GM18858 (cell line): ENCODE results near the gene IL4I1.
"Not testable (repeated sequence)": the region's sequence is repeated elsewhere in the genome, so short reads cannot be mapped to it uniquely, and the experiment has no call there.

ENCODE experiments used
- ATAC-seq: cut with Tn5 transposase; IDR thresholded peaks from one replicate; pipeline ENCODE4 v1.9.1; 2021; ENCODE audit not compliant: unreplicated experiment

IL4I1 gene

GRCh38 chr19:49924881-49925210, 28.2 kb upstream of the IL4I1 start:
- not testable (repeated sequence) for ATAC-seq

DNA sequence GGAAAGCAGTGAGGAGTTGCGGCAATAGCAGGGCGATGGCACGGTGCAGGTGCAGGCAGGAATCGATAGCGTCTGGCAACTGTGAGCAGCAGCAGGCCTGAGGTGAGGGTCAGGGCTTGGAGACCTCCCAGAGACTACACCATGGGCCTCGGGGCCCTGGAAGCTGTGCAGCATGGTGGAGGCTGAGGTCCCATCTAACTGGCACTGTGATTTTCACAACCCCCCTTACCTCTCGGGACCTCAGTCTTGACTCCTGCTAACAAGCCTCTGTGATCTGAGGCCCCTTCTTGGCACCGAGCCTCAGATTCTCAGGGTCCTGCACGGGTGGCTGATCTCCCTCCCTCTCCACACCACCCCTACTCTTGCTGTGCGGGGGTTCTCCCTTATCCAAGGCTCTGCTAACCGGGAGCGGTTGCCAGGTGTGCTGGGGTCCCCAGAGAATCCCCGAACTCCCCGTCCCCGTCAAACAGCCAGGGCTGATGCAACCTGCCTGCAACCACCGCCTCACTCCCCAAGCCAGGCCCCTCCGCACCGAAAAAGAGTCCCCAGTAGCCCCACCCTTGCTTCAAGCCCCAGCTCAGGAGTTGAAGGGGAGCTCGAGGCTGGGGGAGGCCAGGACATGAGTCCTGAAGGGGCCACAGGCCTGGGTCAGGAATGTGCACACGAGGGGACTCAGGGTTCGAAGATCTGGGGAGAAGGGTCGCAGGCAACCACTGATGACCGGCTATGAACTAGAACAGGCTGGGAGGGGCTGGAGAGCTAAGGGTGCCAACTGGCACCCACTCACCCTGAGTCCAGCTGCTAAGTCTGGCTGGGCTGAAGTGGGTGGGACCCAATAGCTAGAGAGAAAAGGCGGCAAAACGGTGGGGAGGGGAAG, 27.6 kb upstream of the IL4I1 start:
- no peak for ATAC-seq

DNA sequence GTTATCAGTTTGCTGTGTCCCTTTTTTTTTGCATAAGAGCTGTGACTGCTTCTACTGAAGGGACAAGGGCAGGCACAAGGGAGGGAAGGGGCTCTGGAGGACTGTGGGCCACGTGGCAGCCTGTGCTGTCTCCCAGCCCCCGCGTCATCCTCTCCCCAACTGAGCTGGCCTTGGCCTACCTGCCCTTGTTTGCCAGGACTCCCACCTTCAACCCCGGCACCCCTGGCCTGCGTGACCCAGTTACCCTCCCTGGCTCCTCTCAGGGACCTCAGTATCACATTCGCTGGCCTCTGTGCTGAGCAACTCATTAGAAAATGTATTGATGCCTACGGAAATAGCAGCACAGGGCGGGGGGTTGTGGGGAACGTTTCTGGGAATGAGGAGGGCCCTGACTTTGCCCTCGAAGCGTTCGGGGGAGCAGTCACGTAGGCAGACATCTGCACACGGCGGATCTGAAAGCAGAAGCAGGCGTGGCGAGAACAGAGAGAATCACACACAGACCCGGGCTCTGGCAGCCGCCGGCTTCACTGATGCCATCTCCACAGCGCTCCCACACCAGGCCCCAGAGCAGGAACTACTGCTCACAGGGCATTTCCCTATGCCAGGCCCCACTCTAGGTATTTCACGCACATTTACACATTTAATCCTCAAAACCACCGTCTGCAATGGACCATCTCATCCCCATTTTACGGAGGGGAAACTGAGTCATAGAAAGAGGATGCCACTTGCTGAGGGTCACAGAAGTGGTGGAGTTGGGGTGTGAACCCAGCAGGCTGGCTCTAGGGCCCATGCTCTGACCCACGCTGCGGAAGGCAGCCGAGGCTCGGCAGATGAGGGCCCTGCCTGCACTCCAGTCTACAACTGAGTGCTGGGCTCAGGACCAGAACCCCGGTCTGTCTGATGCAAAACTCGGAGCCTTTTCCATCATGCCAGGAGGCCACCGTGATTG, 26.6 kb upstream of the IL4I1 start:
- ATAC-seq, result no peak

GRCh38 chr19:49921871-49922795, 25.4 kb upstream of the IL4I1 start:
- ATAC-seq, result no peak

- ATAC-seq, result no peak
Measured at GRCh38 chr19:49920624-49921363, 24.1 kb upstream of the IL4I1 start.

DNA sequence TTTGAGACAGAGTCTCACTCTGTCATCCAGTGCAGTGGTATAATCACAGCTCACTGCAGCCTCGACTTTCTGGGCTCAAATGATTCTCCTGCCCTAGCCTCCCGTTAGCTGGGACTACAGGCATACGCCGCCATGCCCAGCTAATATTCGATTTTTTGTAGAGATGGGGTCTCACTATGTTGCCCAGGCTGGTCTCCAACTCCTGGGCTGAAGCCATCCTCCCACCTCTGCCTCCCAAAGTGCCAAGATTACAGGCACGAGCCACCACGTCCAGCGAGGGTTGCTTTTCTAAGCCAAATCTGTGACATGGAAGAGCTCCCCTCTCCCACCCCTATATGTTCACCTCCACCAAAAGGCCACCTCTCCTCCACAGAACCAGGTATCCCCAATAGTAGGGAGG, 21.4 kb upstream of the IL4I1 start:
- no peak for ATAC-seq

GRCh38 chr19:49916839-49917733, 20.4 kb upstream of the IL4I1 start:
- no peak for ATAC-seq

- no peak for ATAC-seq
Measured at GRCh38 chr19:49915271-49915670, 18.6 kb upstream of the IL4I1 start.

DNA sequence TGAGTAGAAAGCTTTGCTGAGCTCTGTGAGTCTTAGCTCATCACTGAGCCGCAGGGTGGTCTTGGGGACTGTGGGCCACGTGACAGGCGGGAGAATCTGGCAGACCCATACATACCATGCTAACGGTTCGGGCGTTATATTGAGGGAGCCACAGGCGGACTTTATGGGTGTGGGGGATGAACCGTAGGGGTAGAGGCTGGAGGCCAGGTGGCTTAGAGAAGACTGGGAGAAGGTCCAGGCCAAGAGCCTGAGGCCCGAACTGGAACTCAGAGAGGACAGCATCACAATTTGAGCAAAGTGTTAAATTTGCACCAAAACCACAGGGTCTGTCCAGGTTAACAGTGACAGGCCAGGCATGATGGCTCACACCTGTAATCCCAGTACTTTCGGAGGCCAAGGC, 17.0 kb upstream of the IL4I1 start:
- ATAC-seq, result no peak

DNA sequence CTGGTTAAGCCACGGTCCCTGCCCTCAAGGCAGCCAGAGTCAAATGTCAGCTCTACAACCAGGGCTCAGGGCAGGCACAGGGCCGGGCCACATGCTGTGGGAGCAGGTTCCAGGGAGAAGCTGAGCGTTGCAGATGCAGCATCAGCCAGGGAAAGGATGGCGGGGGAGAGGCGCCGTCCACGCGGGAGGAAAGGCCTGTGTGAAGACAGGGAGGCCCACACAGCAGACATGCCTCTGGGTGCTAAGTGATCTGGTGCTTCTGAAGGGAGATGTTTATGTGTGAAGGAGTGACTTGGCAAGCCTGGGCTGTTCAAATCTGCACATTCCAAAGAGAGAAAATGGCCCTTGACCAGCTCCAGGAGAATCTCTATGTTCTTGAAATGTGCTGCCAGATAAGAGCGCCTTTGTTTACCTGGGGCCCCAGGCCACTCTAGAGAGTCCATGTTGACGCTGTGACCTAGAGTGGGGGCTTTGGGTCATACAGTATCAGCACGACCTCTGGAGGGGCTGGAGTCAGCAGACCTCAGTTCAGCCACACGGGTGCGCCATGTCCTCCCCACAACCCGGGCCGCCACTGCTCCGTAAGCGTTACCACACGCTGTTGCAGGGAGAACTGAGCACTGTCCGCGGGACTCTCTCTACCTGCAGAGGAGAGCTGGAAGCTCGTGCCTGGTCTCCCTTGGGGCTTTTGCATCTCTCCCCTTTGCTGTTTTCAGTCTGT, 16.4 kb upstream of the IL4I1 start:
- ATAC-seq, result no peak

DNA sequence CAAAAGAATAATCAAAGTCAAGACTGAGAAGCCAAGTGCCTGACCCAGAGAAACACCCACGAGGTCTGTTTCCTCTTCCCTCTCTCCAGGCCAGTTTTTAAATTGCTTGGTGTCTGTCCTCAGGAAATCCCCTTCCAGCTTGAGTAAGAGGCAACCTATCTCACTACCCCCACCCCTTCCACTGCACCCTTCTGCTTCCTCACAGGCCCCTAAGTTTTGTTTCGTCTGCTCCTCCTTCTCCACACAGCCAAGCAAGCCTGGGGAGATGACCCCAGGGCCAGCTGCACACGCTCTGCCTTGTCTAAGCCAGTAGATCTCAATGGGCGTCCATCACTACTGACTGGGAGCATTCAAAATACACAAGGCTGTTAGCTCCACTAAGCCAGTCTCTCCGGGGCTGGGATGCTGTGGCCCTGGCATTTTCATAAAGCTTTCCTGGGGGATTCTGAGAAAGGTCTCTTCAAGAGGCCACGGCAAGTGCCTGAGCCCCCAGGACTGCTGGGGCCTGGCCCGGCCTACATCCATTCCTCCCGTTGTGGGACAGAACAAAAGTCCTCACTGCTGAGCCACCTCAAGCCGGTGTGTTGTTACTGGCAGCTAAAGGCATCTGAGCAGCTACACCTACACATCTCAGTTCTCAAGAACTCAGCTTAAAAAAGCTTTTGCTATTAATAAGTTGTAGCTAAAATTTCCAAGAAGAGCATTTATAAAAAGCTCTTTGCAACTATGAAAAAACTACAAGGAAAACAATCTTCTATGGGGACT, 14.9 kb upstream of the IL4I1 start:
- ATAC-seq, result no peak

DNA sequence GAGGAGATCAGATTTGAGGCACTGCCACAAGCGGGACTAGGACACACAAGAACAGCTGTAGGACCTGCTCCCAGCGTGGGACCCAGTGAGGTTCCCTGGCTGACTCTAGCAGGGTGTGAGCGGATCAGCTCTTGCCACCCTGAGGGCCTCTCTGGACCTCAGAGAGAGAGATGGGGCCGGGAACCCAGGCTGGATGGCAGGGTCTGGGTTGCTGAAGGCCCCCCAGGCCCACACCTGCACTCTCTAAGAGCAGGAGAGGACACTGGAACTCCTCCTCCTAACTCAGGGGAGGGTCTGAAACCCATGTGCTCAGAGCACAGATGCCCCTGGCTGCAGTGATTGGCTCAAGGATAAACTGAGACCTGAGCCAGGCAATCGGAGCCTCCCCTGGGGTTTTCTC, 13.5 kb upstream of the IL4I1 start:
- no peak for ATAC-seq

GRCh38 chr19:49908480-49909420, 12.1 kb upstream of the IL4I1 start:
- no peak for ATAC-seq

DNA sequence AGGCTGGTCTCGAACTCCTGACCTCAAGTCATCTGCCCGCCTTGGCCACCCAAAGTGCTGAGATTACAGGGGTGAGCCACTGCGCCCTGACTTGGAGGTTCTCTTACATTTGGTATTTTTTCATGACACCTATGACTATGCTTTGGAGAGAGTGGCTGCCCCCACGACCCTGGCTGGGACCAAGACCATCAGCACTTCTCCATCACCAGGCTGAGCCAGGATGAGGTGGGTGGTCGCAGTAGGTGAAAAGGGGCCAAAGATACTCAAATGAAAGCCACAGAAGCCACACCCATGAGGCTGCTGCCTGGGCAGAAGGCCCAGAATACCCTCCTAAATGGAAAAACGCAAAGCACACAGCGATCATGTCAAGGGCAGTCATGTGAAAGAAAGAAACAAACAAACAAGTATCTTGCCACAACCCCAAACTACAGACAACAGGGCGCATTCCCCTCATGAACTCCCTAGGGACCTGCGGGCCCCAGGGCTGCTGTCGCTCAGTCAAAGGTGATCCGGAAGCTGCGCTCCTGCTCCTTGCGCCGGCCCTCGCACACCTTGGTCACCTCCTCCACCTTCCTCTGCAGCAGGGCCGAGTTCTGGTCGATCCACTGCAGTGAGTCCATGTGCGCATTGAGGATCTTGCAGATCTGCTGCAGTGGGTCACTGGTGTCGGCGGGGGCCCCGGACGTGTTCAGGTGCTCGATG, 11.2 kb upstream of the IL4I1 start:
- ATAC-seq, result no peak

DNA sequence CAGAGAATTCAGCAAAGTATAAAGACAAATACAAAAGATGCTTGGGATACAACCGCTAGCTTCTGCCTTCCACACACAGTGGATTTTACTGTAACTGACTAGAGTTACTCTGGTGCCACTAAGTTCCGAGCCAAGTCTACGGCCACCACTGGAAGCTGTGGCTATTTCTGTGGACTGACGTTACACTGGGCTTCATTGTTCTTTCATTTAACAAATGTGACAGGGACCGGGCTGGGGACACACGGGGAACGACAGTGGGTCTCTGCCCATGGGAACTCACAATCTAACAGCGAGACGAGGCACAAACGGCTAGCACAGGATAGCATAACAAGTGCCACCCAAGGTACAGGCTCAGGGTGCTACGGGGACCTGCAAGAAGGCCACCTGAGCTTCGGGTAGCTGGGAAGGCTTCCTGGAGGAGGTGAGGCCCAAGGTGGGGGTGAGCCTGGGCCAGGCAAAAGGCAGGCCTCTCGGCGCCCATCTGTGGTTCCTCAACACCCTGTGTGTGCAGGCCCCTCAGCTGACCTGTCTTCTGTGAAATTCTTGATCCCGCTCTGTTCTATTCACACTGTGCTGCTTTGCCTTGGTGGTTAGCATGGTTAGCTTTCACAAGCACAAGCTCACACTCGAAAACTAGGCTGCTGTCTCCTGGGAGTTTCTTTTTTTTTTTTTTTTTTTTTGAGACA, 10.3 kb upstream of the IL4I1 start:
- ATAC-seq, result no peak

DNA sequence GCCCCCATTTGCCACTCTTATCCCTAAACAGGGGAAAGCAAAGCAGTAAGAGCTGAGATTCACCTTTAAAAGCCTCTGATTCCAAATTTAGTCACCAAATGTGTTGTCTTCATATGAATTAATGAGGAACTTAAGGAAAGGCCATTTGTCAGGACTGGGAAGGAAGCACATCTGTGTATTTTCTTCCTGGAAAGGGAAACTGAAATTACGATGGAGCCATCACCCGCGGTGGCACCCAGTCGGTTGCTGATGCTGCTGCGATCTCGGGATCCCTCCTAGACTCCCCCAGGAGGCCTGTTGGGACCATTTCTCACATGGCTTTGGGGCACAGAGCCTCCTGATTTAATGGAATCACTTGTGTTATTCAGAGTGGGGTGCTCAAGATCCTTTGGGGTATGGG, 7.4 kb upstream of the IL4I1 start:
- no peak for ATAC-seq
